Left ventricle myocardium inferior (tissue), 1 donor: ENCODE measurements around the gene INSC. TPM values are rescaled to one million over a fixed set of nuclear protein-coding genes. Genes with fewer than 3 reads are reported as not detected.

ENCODE experiments used
- DNase-seq: peaks from one replicate; pipeline ENCODE4 v3.0.0-alpha.2; 2020
- H3K27ac ChIP-seq: fragments of 200-600 bp; replicated peaks from 2 replicates; pipeline ENCODE4 v1.8.0; 2021
- H3K27me3 ChIP-seq: fragments of 200-600 bp; 2 replicates; pipeline ENCODE4 v1.8.0; 2021; ENCODE audit warnings: low read depth
- H3K36me3 ChIP-seq: fragments of 200-600 bp; 2 replicates; pipeline ENCODE4 v1.8.0; 2021
- H3K4me1 ChIP-seq: fragments of 200-600 bp; 2 replicates; pipeline ENCODE4 v1.8.0; 2021
- H3K4me3 ChIP-seq: fragments of 200-600 bp; 2 replicates; pipeline ENCODE4 v1.8.0; 2021; ENCODE audit warnings: mild to moderate bottlenecking, moderate library complexity
- H3K9me3 ChIP-seq: fragments of 200-600 bp; replicated peaks from 2 replicates; pipeline ENCODE4 v1.8.0; 2021
- intact Hi-C: fragments of 100-400 bp; cut with micrococcal nuclease; formaldehyde crosslinking; loops from one replicate; pipeline ENCODE4 v1.11.0; 2022
- total RNA-seq: library from RNA; stranded (reverse); fragmentation: NEBNext Ultra II Directional; extraction: Animal tissue kit (Norgen Biotek cat#: 25700); gene quantifications from one replicate; pipeline ENCODE4 v1.2.1, GENCODE V29; 2021
- TF ChIP-seq, protein P1 (sequence below): fragments of 200-600 bp; IDR thresholded peaks from 2 replicates; pipeline ENCODE4 v1.8.0; 2021; ENCODE audit warnings: antibody characterized with exemption, mild to moderate bottlenecking, borderline replicate concordance
- donor health status: DM: no; HTN: yes; CAD: no; lungs with severe emphysema.

INSC gene
- total RNA-seq, 1 donor from 2014 or later = 0.25 TPM

GRCh38 chr11:15194671-15195415, 80.1 kb downstream of the INSC start:
- H3K4me1 ChIP-seq = peaks cover 20% of the 10 kb centered on the region
- no peak for DNase-seq
- intact Hi-C loops = no loop called here
- H3K27ac ChIP-seq = no peak overlapping the region
- no peaks in the 10 kb centered on the region for H3K9me3 ChIP-seq
- H3K36me3 ChIP-seq = no peaks in the 10 kb centered on the region
- H3K27me3 ChIP-seq = peaks cover 10% of the 10 kb centered on the region
- H3K4me3 ChIP-seq = no peak overlapping the region
- TF ChIP-seq, protein P1, sequence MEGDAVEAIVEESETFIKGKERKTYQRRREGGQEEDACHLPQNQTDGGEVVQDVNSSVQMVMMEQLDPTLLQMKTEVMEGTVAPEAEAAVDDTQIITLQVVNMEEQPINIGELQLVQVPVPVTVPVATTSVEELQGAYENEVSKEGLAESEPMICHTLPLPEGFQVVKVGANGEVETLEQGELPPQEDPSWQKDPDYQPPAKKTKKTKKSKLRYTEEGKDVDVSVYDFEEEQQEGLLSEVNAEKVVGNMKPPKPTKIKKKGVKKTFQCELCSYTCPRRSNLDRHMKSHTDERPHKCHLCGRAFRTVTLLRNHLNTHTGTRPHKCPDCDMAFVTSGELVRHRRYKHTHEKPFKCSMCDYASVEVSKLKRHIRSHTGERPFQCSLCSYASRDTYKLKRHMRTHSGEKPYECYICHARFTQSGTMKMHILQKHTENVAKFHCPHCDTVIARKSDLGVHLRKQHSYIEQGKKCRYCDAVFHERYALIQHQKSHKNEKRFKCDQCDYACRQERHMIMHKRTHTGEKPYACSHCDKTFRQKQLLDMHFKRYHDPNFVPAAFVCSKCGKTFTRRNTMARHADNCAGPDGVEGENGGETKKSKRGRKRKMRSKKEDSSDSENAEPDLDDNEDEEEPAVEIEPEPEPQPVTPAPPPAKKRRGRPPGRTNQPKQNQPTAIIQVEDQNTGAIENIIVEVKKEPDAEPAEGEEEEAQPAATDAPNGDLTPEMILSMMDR = no peak

- no peaks in the 10 kb centered on the region for H3K36me3 ChIP-seq
- H3K27ac ChIP-seq = no peak overlapping the region
- H3K4me3 ChIP-seq = no peak overlapping the region
- intact Hi-C loops = no loop called here
- TF ChIP-seq, protein P1 = no peak
- no peaks in the 10 kb centered on the region for H3K9me3 ChIP-seq
- no peak for DNase-seq
- peaks cover 27% of the 10 kb centered on the region for H3K4me1 ChIP-seq
- H3K27me3 ChIP-seq = peaks cover 7% of the 10 kb centered on the region
Observed at GRCh38 chr11:15195454-15196200, 80.9 kb downstream of the INSC start.

DNA sequence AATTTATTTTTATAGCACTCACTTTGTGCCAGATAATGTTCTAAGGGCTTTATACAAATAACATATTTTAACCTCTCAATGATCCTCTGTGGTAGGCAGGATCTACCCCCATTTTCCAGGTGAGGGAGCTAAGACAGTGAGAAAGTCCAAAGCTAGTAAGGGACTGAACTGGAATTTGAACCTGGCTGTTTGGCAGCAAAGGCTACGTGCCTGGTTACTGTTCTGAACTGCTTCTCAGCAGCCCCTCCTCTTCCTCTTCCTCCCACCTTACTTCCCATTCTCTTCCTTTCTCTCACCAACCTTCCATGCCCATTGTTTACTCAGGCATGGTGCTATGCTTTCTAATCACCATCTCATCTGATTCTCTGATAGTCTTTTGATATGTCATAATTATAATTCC, 82.0 kb downstream of the INSC start:
- Histone ChIP-seq H3K9me3 (no peaks in the 10 kb centered on the region), H3K4me1 (peaks cover 27% of the 10 kb centered on the region), H3K27me3 (peaks cover 6% of the 10 kb centered on the region), H3K4me3 (no peak overlapping the region), H3K36me3 (no peaks in the 10 kb centered on the region), H3K27ac (no peak overlapping the region)
- TF ChIP-seq, protein P1 = no peak
- no peak for DNase-seq
- intact Hi-C loops = no loop called here

- no peaks in the 10 kb centered on the region for H3K27me3 ChIP-seq
- no peaks in the 10 kb centered on the region for H3K9me3 ChIP-seq
- H3K4me1 ChIP-seq = peaks cover 27% of the 10 kb centered on the region
- TF ChIP-seq, protein P1 = no peak
- DNase-seq = no peak
- H3K4me3 ChIP-seq = no peak overlapping the region
- H3K36me3 ChIP-seq = no peaks in the 10 kb centered on the region
- intact Hi-C loops = no loop called here
- no peak overlapping the region for H3K27ac ChIP-seq
Observed at GRCh38 chr11:15197696-15198095, 83.0 kb downstream of the INSC start.

DNA sequence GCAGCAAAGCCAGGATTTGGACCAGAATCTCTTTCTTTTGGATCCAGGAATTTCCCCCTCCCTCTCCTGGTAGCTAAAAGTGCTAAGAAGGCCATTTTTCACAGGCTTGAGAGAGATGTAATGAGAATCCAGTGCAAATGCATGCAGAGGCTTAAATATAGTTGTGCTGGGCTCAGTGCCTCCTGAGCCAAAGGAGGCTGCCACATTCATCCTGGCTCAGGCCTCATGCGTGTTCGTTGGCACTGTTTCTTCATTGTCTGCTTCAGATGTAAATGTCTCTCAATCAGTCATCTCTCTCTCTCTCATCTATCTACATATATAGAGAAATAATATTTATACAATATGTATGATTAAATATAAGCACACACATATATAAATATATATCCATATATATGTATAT, 83.6 kb downstream of the INSC start:
- intact Hi-C loops = no loop called here
- H3K36me3 ChIP-seq = no peaks in the 10 kb centered on the region
- H3K9me3 ChIP-seq = no peaks in the 10 kb centered on the region
- H3K4me1 ChIP-seq = peaks cover 27% of the 10 kb centered on the region
- H3K4me3 ChIP-seq = no peak overlapping the region
- DNase-seq = no peak
- H3K27me3 ChIP-seq = no peaks in the 10 kb centered on the region
- no peak overlapping the region for H3K27ac ChIP-seq
- TF ChIP-seq, protein P1 = no peak
